ENCODE data around the gene ZNF468. TPM values are rescaled to one million over a fixed set of nuclear protein-coding genes. Genes with fewer than 3 reads are reported as not detected.
"Not testable (repeated sequence)": the region's sequence is repeated elsewhere in the genome, so short reads cannot be mapped to it uniquely, and the experiment has no call there.

Gene ZNF468
- total and polyA plus RNA-seq, 2 donors (not counting 1 experiment from before 2014, with no cell fraction given): 12.6 to 35.3 TPM

- ChIA-PET POLR2A (interaction anchor here (0.9 kb wide), 1 partner anchor 11 kb away, joined by 4 read pairs; no protein-coding TSS in a partner anchor), CTCF (no interaction called here)
- Histone ChIP-seq H3K4me2 (replicated peaks; ENCODE audit: low read depth, low read length, poor library complexity, severe bottlenecking) (no peak overlapping the region), H3K27me3 (replicated peaks in 1 of 4; ENCODE audit: control extremely low read depth in 1 of 4, control insufficient read depth in 3 of 4, insufficient read depth in 4 of 4, low read length in 3 of 4) (no peaks in the 10 kb centered on the region), H3K79me2 (ENCODE audit: control insufficient read depth, insufficient read depth, low read length) (no peaks in the 10 kb centered on the region), H3K4me1 (ENCODE audit: control insufficient read depth in 2 of 2, insufficient read depth in 2 of 2, low read length in 2 of 2) (no peaks in the 10 kb centered on the region), H3K27ac (ENCODE audit: low read length in 2 of 2) (no peak overlapping the region), H3K9ac (ENCODE audit: low read length) (no peak overlapping the region), H3K36me3 (replicated peaks in 1 of 2; ENCODE audit: control extremely low read depth in 1 of 2, control insufficient read depth in 1 of 2, extremely low read depth in 1 of 2, insufficient read depth in 2 of 2, low read length in 1 of 2) (no peaks in the 10 kb centered on the region), H3K9me3 (ENCODE audit: control extremely low read depth in 1 of 3, control insufficient read depth in 2 of 3, insufficient read depth in 1 of 3, low read length in 2 of 3) (peaks cover 0 to 14% (median 2%) of the 10 kb centered on the region in 3 donors), H3K4me3 (ENCODE audit: control extremely low read depth in 1 of 5, extremely low read depth in 1 of 5, insufficient read depth in 1 of 5, low read depth in 2 of 5, low read length in 4 of 5) (no peak overlapping the region), H2AFZ (ENCODE audit: insufficient read depth, low read depth, low read length, poor library complexity, severe bottlenecking) (no peak overlapping the region), H4K20me1 (ENCODE audit: control insufficient read depth, insufficient read depth, low read length, poor library complexity, severe bottlenecking) (no peaks in the 10 kb centered on the region)
- H3K9me3 Mint-ChIP-seq (ENCODE audit: insufficient read depth): peaks cover 5% of the 10 kb centered on the region
- H3K27me3 Mint-ChIP-seq: no peaks in the 10 kb centered on the region
- H3K4me1 Mint-ChIP-seq: no peaks in the 10 kb centered on the region
- no peak overlapping the region for H3K27ac Mint-ChIP-seq
- no peak for DNase-seq
- ATAC-seq (ENCODE audit: low read depth): no peak
- no peak overlapping the region for H3K4me3 Mint-ChIP-seq
- 95% methylated on average over 3 of the region's 3 CpGs for WGBS (ENCODE audit: insufficient coverage)
- TF ChIP-seq EZH2 (IDR thresholded peaks at IDR 0.05; ENCODE audit: borderline replicate concordance, insufficient read depth, low read depth, low read length, poor library complexity, severe bottlenecking): no peak
- TF ChIP-seq, protein P1, sequence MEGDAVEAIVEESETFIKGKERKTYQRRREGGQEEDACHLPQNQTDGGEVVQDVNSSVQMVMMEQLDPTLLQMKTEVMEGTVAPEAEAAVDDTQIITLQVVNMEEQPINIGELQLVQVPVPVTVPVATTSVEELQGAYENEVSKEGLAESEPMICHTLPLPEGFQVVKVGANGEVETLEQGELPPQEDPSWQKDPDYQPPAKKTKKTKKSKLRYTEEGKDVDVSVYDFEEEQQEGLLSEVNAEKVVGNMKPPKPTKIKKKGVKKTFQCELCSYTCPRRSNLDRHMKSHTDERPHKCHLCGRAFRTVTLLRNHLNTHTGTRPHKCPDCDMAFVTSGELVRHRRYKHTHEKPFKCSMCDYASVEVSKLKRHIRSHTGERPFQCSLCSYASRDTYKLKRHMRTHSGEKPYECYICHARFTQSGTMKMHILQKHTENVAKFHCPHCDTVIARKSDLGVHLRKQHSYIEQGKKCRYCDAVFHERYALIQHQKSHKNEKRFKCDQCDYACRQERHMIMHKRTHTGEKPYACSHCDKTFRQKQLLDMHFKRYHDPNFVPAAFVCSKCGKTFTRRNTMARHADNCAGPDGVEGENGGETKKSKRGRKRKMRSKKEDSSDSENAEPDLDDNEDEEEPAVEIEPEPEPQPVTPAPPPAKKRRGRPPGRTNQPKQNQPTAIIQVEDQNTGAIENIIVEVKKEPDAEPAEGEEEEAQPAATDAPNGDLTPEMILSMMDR (IDR thresholded peaks at IDR 0.05): no peak
- intact Hi-C loops (cut with micrococcal nuclease): no loop called here
Measured at GRCh38 chr19:52871466-52871865, 14.0 kb upstream of the ZNF468 start.

DNA sequence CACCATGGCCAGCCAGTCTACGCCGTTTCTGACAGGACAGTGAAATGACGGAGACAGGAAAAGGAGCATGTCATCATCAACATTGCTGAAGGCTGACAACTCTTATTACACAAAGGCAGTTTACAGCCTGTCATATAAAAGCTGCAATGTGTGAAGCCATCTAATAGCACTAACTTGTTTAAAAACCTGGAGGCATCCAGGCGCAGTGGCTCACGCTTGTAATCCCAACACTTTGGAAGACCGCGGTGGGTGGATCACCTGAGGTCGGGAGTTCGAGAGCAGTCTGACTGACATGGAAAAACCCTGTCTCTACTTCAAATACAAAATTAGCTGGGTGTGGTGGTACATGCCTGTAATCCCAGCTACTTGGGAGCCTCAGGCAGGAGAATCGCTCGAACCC lies 10.6 kb upstream of the ZNF468 start:
- H3K4me3 ChIP-seq (ENCODE audit: control extremely low read depth in 1 of 5, extremely low read depth in 1 of 5, insufficient read depth in 1 of 5, low read depth in 2 of 5, low read length in 4 of 5); H3K4me1 Mint-ChIP-seq; CTCF ChIA-PET; H3K9ac ChIP-seq (ENCODE audit: low read length); H2AFZ ChIP-seq (ENCODE audit: insufficient read depth, low read depth, low read length, poor library complexity, severe bottlenecking); H3K27ac Mint-ChIP-seq; H3K36me3 ChIP-seq (replicated peaks in 1 of 2; ENCODE audit: control extremely low read depth in 1 of 2, control insufficient read depth in 1 of 2, extremely low read depth in 1 of 2, insufficient read depth in 2 of 2, low read length in 1 of 2); intact Hi-C loops (cut with micrococcal nuclease); DNase-seq; H3K27ac ChIP-seq (ENCODE audit: low read length in 2 of 2); H4K20me1 ChIP-seq (ENCODE audit: control insufficient read depth, insufficient read depth, low read length, poor library complexity, severe bottlenecking); H3K4me1 ChIP-seq (ENCODE audit: control insufficient read depth in 2 of 2, insufficient read depth in 2 of 2, low read length in 2 of 2); POLR2A ChIA-PET; H3K27me3 Mint-ChIP-seq; H3K4me2 ChIP-seq (replicated peaks; ENCODE audit: low read depth, low read length, poor library complexity, severe bottlenecking); H3K4me3 Mint-ChIP-seq; H3K9me3 Mint-ChIP-seq (ENCODE audit: insufficient read depth); H3K9me3 ChIP-seq (ENCODE audit: control extremely low read depth in 1 of 3, control insufficient read depth in 2 of 3, insufficient read depth in 1 of 3, low read length in 2 of 3); H3K27me3 ChIP-seq (replicated peaks in 1 of 4; ENCODE audit: control extremely low read depth in 1 of 4, control insufficient read depth in 3 of 4, insufficient read depth in 4 of 4, low read length in 3 of 4); ATAC-seq (ENCODE audit: low read depth); H3K79me2 ChIP-seq (ENCODE audit: control insufficient read depth, insufficient read depth, low read length): not testable (repeated sequence)
- WGBS (ENCODE audit: insufficient coverage): 99% methylated on average over 9 of the region's 11 CpGs

DNA sequence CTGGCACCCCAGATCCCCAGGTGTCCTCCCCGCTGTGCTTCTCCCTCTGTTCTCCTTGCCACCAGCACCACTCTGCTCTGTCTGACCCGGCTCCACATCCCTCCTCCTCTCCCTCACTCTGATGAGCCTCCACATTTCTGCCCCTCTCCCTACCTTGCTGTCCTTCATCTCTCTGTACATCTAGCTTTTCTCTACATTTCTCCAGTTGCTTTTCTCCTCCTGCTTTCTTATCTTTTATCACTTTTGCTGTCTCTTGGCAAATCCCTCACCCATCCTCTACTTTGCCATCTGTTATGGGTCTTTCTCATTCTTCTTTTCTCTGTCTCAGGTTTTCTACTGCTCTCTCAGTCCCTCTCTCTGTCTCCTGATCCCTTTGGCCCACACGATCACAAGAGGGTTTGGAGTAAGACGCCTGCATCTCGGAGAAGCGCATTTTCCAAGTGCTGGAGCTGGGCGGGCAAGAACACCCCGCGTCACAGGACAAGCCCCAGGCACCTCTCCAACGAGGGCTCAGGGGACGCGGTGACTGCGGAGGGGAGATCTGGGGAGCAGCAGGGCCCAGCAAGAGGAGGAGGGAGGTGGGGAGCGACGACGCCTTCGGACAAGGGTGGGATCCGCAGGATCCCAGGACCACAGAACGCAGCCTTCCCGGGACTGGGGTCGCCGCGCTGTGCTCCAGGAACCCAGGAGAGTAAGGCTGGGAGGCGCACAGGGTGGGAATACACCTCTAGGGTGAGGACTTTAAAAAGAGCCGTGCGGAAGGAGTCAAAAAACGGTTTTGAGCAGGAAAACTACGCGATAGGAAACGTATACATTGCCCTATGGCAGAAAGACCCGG lies 660 bp downstream of the ZNF468 start:
- peak overlapping the region; percentile 55 to 76 for H3K27ac ChIP-seq (ENCODE audit: low read length in 2 of 2)
- 1% methylated on average over 18 of the region's 31 CpGs for WGBS (ENCODE audit: insufficient coverage)
- H3K9me3 ChIP-seq (ENCODE audit: control extremely low read depth in 1 of 3, control insufficient read depth in 2 of 3, insufficient read depth in 1 of 3, low read length in 2 of 3); CTCF ChIA-PET; H4K20me1 ChIP-seq (ENCODE audit: control insufficient read depth, insufficient read depth, low read length, poor library complexity, severe bottlenecking); POLR2A ChIA-PET; H3K9me3 Mint-ChIP-seq (ENCODE audit: insufficient read depth); H3K4me1 ChIP-seq (ENCODE audit: control insufficient read depth in 2 of 2, insufficient read depth in 2 of 2, low read length in 2 of 2); H3K27me3 Mint-ChIP-seq; ATAC-seq (ENCODE audit: low read depth); H3K27me3 ChIP-seq (replicated peaks in 1 of 4; ENCODE audit: control extremely low read depth in 1 of 4, control insufficient read depth in 3 of 4, insufficient read depth in 4 of 4, low read length in 3 of 4): not testable (repeated sequence)
- H3K36me3 ChIP-seq (replicated peaks in 1 of 2; ENCODE audit: control extremely low read depth in 1 of 2, control insufficient read depth in 1 of 2, extremely low read depth in 1 of 2, insufficient read depth in 2 of 2, low read length in 1 of 2): peaks cover 4 to 19% of the 10 kb centered on the region in 2 experiments
- H2AFZ ChIP-seq (ENCODE audit: insufficient read depth, low read depth, low read length, poor library complexity, severe bottlenecking): peak overlapping the region; percentile 95
- H3K9ac ChIP-seq (ENCODE audit: low read length): peak overlapping the region; percentile 83
- H3K4me2 ChIP-seq (replicated peaks; ENCODE audit: low read depth, low read length, poor library complexity, severe bottlenecking): peak overlapping the region; percentile 88
- H3K4me1 Mint-ChIP-seq: peaks cover 22% of the 10 kb centered on the region
- peak; percentile 15 for DNase-seq
- peak overlapping the region; percentile 74 to 82 (median 78) for H3K4me3 ChIP-seq (ENCODE audit: control extremely low read depth in 1 of 5, extremely low read depth in 1 of 5, insufficient read depth in 1 of 5, low read depth in 2 of 5, low read length in 4 of 5)
- peak overlapping the region; percentile 93 for H3K4me3 Mint-ChIP-seq
- intact Hi-C loops (cut with micrococcal nuclease): loop anchor here (1.0 kb wide), 1 partner anchor 41 kb away; the partner anchor contains the start of gene ZNF320
- H3K27ac Mint-ChIP-seq: peak overlapping the region; percentile 85
- peaks cover 22% of the 10 kb centered on the region for H3K79me2 ChIP-seq (ENCODE audit: control insufficient read depth, insufficient read depth, low read length)
